K562 (cell line): ENCODE data around the gene PITPNC1. TPM values are rescaled to one million over a fixed set of nuclear protein-coding genes. Genes with fewer than 3 reads are reported as not detected.

Source experiments
- ATAC-seq: fragments of 200-7000 bp; cut with Tn5 transposase; 3 replicates; pipeline ENCODE4 v1.9.1; 2020; ENCODE audit warnings: moderate library complexity
- BruUV-seq: library from RNA; stranded (reverse); fragments of 400-500 nt; replicated peaks from 2 replicates; lab custom pipeline; 2021; lab: Mats Ljungman, UMichigan
- CTCF ChIA-PET: fragments of 300-600 bp; formaldehyde crosslinking; extraction: SDS; loops from one replicate; lab custom pipeline; 2021; ENCODE audit warnings: low intra/inter-chr PET ratio; lab: Yijun Ruan, JAX
- POLR2A ChIA-PET: fragments of 300-600, 350-650 bp; sonication (Branson Sonifier 250); formaldehyde crosslinking; extraction: SDS; loops from one replicate; lab custom pipeline; 2021; ENCODE audit warnings: antibody characterized with exemption, inconsistent platforms; lab: Yijun Ruan, JAX
- DNase-seq, 4 experiments: peaks; one replicate each; pipeline versions ENCODE4 v3.0.0 to v3.0.0-alpha.2; 2011 to 2018; ENCODE audit warnings: low spot score in 3 of 4, mixed read lengths in 3 of 4; ENCODE audit errors: extremely low read depth in 1 of 4
- FAIRE-seq: peaks from 2 replicates; lab custom pipeline; 2011; peaks lifted over from hg19 to GRCh38; lab: Jason Lieb, UNC
- H2AFZ ChIP-seq: 2 replicates; pipeline ENCODE4 v1.6.0; 2011; ENCODE audit warnings: low read depth, low read length, control low read depth, inconsistent platforms
- H3K27ac ChIP-seq: fragments of 200-600 bp; 3 replicates; pipeline ENCODE4 v1.8.0; 2011; ENCODE audit warnings: low read depth, mild to moderate bottlenecking, control low read depth, inconsistent platforms, low read length, moderate library complexity, mixed read lengths; ENCODE audit errors: extremely low read depth
- H3K27me3 ChIP-seq, 2 experiments: fragments of 300-600 bp in 1 of 2; 2 replicates in 1 of 2; 3 replicates in 1 of 2; pipeline versions ENCODE4 v1.6.0 to v1.8.0; 2011; ENCODE audit warnings: inconsistent platforms in 2 of 2, low read length in 2 of 2, mild to moderate bottlenecking in 1 of 2, mixed read lengths in 1 of 2, moderate library complexity in 1 of 2; ENCODE audit not compliant: control insufficient read depth in 2 of 2, insufficient read depth in 2 of 2
- H3K36me3 ChIP-seq: fragments of 300-600 bp; 3 replicates; pipeline ENCODE4 v1.8.0; 2011; ENCODE audit warnings: mild to moderate bottlenecking, low read length, inconsistent platforms; ENCODE audit not compliant: control insufficient read depth, insufficient read depth
- H3K4me1 ChIP-seq, 2 experiments: fragments of 200-600 bp in 1 of 2; replicated peaks in 1 of 2; 2 replicates in 1 of 2; 3 replicates in 1 of 2; pipeline versions ENCODE4 v1.5.1 to v1.8.0; 2011; ENCODE audit warnings: inconsistent platforms in 2 of 2, low read length in 2 of 2, mild to moderate bottlenecking in 1 of 2, mixed read lengths in 1 of 2, moderate library complexity in 1 of 2; ENCODE audit not compliant: control insufficient read depth in 2 of 2, insufficient read depth in 2 of 2
- H3K4me2 ChIP-seq: 2 replicates; pipeline ENCODE4 v1.6.1; 2011; ENCODE audit warnings: low read length, control low read depth, inconsistent platforms, mixed read lengths; ENCODE audit not compliant: insufficient read depth
- H3K4me3 ChIP-seq: fragments of 200-600 bp; sonication (generic), shearing (Covaris generic); 2 replicates; pipeline ENCODE4 v1.5.1; 2016; ENCODE audit warnings: control low read depth, inconsistent platforms
- H3K79me2 ChIP-seq: fragments of 200-600 bp; 3 replicates; pipeline ENCODE4 v1.8.0; 2011; ENCODE audit warnings: low read length, inconsistent platforms; ENCODE audit not compliant: control insufficient read depth, insufficient read depth
- H3K9ac ChIP-seq, 2 experiments: 2 replicates each; pipeline versions ENCODE4 v1.6.0 to v1.6.1; 2011; ENCODE audit warnings: low read depth in 2 of 2, low read length in 2 of 2, control low read depth in 1 of 2, inconsistent platforms in 1 of 2, mild to moderate bottlenecking in 1 of 2, mixed read lengths in 1 of 2; ENCODE audit not compliant: insufficient read depth in 1 of 2
- H3K9me1 ChIP-seq: one replicate; pipeline ENCODE4 v1.6.0; 2011; ENCODE audit warnings: inconsistent platforms, mild to moderate bottlenecking, low read length, moderate library complexity; ENCODE audit not compliant: control insufficient read depth, insufficient read depth
- H3K9me3 ChIP-seq: replicated peaks from 2 replicates; pipeline ENCODE4 v1.5.1; 2011; ENCODE audit warnings: low read depth, low read length, inconsistent platforms; ENCODE audit not compliant: control insufficient read depth, insufficient read depth
- H4K20me1 ChIP-seq: replicated peaks from 2 replicates; pipeline ENCODE4 v1.6.1; 2011; ENCODE audit warnings: low read length, inconsistent platforms, mixed read lengths; ENCODE audit not compliant: control insufficient read depth, insufficient read depth
- CHD4 ChIP-seq: fragments of 200-600 bp; sonication (generic); IDR thresholded peaks from 3 replicates; pipeline ENCODE4 v1.6.1; 2012; ENCODE audit warnings: low read depth, mild to moderate bottlenecking, mixed read lengths, low read length, inconsistent platforms; ENCODE audit not compliant: insufficient read depth, insufficient replicate concordance, poor library complexity, severe bottlenecking
- GTF2E2 ChIP-seq: fragments of 200-800 bp; sonication (Bioruptor generic); IDR thresholded peaks from 2 replicates; pipeline ENCODE4 v1.6.1; 2016; ENCODE audit warnings: missing genetic modification characterization, missing compliant biosample characterization
- HLTF ChIP-seq: fragments of 450-650 bp; IDR thresholded peaks from 2 replicates; pipeline ENCODE4 v1.6.1; 2016
- HNRNPH1 ChIP-seq: fragments of 200-400 bp; formaldehyde crosslinking; optimal IDR thresholded peaks from 2 replicates; pipeline ENCODE3; 2017; ENCODE audit warnings: low read depth, mild to moderate bottlenecking, low read length, moderate library complexity
- MAFK ChIP-seq: IDR thresholded peaks from 2 replicates; pipeline ENCODE4 v1.6.1; 2011; ENCODE audit warnings: low read length, improper control_type of control experiment
- MCM2 ChIP-seq: fragments of 450-650 bp; IDR thresholded peaks from 2 replicates; pipeline ENCODE4 v1.6.1; 2017; ENCODE audit warnings: low read depth, mild to moderate bottlenecking
- MTF1 ChIP-seq: fragments of 250-450 bp; sonication (Bioruptor Pico); IDR thresholded peaks from 2 replicates; pipeline ENCODE4 v1.9.0; 2021; ENCODE audit warnings: moderate library complexity, mild to moderate bottlenecking, inconsistent platforms, borderline replicate concordance
- SREBF1 ChIP-seq: fragments of 150-350 bp; IDR thresholded peaks from 2 replicates; pipeline ENCODE4 v1.6.1; 2014; ENCODE audit warnings: antibody characterized with exemption, low read depth, low read length, borderline replicate concordance
- TBL1XR1 ChIP-seq, 2 experiments: IDR thresholded peaks; 2 replicates each; pipeline ENCODE4 v1.6.1; 2012; ENCODE audit warnings: improper control_type of control experiment in 2 of 2, low read length in 2 of 2, mild to moderate bottlenecking in 1 of 2
- ZFX ChIP-seq: sonication (generic); formaldehyde crosslinking; IDR thresholded peaks from 2 replicates; pipeline ENCODE4 v1.8.0; 2022; ENCODE audit warnings: mild to moderate bottlenecking, missing genetic modification reagents, moderate library complexity
- ZKSCAN8 ChIP-seq: fragments of 200-800 bp; sonication (Bioruptor generic); IDR thresholded peaks from 2 replicates; pipeline ENCODE4 v1.6.1; 2016; ENCODE audit warnings: missing genetic modification characterization, missing compliant biosample characterization
- ZNF184 ChIP-seq: sonication (generic); formaldehyde crosslinking; IDR thresholded peaks from 2 replicates; pipeline ENCODE4 v1.5.0; 2020; ENCODE audit warnings: missing genetic modification reagents
- ZNF644 ChIP-seq: fragments of 200-800 bp; sonication (Bioruptor generic); IDR thresholded peaks from 2 replicates; pipeline ENCODE4 v1.6.1; 2016; ENCODE audit warnings: low read depth, missing genetic modification characterization, missing compliant biosample characterization
- WGBS: fragments of 100-300 bp; shearing (Covaris generic); methylation state at CpG from one replicate; pipeline ENCODE4 v1.1.6; 2016; ENCODE audit warnings: low coverage, mixed read lengths; ENCODE audit not compliant: insufficient coverage; ENCODE audit errors: missing lambda C conversion rate; 5-methylcytosine and 5-hydroxymethylcytosine counted together
- in situ Hi-C: fragments of 300-500 bp; cut with MboI; formaldehyde crosslinking; loops from 4 replicates; pipeline ENCODE4 v1.15.0; 2018; ENCODE audit warnings: inconsistent platforms, mixed read lengths
- intact Hi-C: fragments of 100-400 bp; cut with micrococcal nuclease; formaldehyde crosslinking; loops from 2 replicates; pipeline ENCODE4 v1.14.2; 2022
- polyA plus RNA-seq, 8 experiments: library from polyadenylated mRNA; depleted of rRNA in 4 of 8; stranded (reverse) in 5 of 8; unstranded in 3 of 8; fragments of >200 nt; fragmentation: Nextera tagmentation in 2 of 8; fragmentation: Illumina TruSeq in 1 of 8; extraction: Ambion mirVana in 2 of 8; extraction: Trizol in 1 of 8; gene quantifications; 2 replicates each; pipeline versions ENCODE4 v1.2.1 to v1.2.3, GENCODE V29; 2011 to 2014; ENCODE audit warnings: inconsistent platforms in 1 of 8, missing spikeins in 1 of 8
- total RNA-seq, 7 experiments: library from RNA; depleted of rRNA in 6 of 7; stranded (reverse); fragments of >200 nt in 6 of 7; fragmentation: Illumina TruSeq in 2 of 7; extraction: Trizol in 2 of 7; gene quantifications; 2 replicates each; pipeline versions ENCODE4 v1.2.1 to v1.2.3, GENCODE V29; 2011 to 2021; ENCODE audit warnings: low replicate concordance in 1 of 7
- TF ChIP-seq, protein P1 (sequence below), 2 experiments: fragments of 200-800 bp in 1 of 2; sonication (Bioruptor generic) in 1 of 2; sonication (generic) in 1 of 2; formaldehyde crosslinking in 1 of 2; IDR thresholded peaks in 1 of 2; conservative IDR thresholded peaks in 1 of 2; 2 replicates each; pipeline versions ENCODE4 v1.5.0 to v1.6.1; 2016 to 2020; ENCODE audit warnings: missing compliant biosample characterization in 1 of 2, missing genetic modification characterization in 1 of 2, missing genetic modification reagents in 1 of 2
- TF ChIP-seq, protein P2 (sequence below): fragments of 200-400 bp; formaldehyde crosslinking; IDR thresholded peaks from 2 replicates; pipeline ENCODE4 v1.6.1; 2017; ENCODE audit warnings: mild to moderate bottlenecking, low read depth, low read length, moderate library complexity
- TF ChIP-seq, protein P3 (sequence below): fragments of 450-650 bp; IDR thresholded peaks from one replicate; pipeline ENCODE4 v1.6.1; 2018; ENCODE audit warnings: mild to moderate bottlenecking, moderate library complexity; ENCODE audit not compliant: partially characterized antibody

PITPNC1 gene
- total and polyA plus RNA-seq, 9 of the 15 experiments (the other 6 are each of a cell fraction or from before 2014, with no cell fraction given) = 0.11 to 1.1 (median 0.65) TPM

DNA sequence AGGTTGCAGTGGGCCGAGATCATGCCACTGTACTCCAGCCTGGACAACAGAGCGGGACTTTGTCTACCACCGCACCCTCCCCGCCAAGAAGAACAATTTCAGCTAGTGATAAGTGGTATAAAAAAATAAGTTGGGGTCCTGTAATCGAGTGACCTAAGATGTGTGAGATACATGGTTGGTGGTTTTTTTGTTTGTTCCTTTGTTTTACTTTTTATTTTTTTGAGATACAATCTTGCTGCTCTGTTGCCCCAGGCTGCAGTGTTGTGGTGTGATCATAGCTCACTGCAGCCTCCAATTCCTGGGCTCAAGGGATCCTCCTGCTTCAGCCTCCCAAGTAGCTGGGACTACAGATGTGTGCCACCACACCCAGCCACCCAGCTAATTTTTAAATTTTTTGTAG is 58.7 kb downstream of the PITPNC1 start (continued):
- TF ChIP-seq TBL1XR1 (IDR thresholded peaks at IDR 0.05; ENCODE audit: low read length in 2 of 2) (no peak), ZNF184 (CRISPR knock-in tag) (no peak), GTF2E2 (tag) (no peak), ZNF644 (tag) (no peak), HNRNPH1 (no peak), ZFX (no peak), MCM2 (no peak)
- TF ChIP-seq, protein P1, sequence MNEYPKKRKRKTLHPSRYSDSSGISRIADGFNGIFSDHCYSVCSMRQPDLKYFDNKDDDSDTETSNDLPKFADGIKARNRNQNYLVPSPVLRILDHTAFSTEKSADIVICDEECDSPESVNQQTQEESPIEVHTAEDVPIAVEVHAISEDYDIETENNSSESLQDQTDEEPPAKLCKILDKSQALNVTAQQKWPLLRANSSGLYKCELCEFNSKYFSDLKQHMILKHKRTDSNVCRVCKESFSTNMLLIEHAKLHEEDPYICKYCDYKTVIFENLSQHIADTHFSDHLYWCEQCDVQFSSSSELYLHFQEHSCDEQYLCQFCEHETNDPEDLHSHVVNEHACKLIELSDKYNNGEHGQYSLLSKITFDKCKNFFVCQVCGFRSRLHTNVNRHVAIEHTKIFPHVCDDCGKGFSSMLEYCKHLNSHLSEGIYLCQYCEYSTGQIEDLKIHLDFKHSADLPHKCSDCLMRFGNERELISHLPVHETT (CRISPR knock-in tag; conservative IDR thresholded peaks at IDR 0.05 in 1 of 2, IDR thresholded peaks at IDR 0.05 in 1 of 2) = no peak

DNA sequence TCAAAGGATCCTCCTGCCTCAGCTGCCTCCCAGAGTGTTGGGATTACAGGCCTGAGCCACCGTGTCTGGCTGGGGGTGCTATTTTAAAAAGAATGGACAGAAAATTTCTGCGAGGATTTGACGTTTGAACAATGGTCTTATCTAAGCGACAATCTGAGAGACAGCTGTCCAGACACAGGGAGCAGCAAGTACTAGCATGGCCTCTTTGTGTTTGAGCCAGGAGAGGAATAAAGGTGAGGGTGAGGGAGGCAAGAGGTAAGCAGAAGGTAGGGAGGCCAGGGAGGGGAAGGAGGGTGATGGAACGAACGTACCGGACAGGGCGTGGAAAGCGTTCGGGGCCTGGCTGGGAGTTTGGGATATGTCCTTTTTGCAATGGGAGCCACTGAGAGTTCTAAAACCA is 59.2 kb downstream of the PITPNC1 start:
- no peaks in the 10 kb centered on the region for H3K9me3 ChIP-seq
- no peak overlapping the region for H3K9ac ChIP-seq
- no peaks in the 10 kb centered on the region for H3K36me3 ChIP-seq
- no peaks in the 10 kb centered on the region for H3K9me1 ChIP-seq
- H3K4me2 ChIP-seq = no peak overlapping the region
- FAIRE-seq = no peak
- H3K27ac ChIP-seq = no peak overlapping the region
- H4K20me1 ChIP-seq = no peaks in the 10 kb centered on the region
- no peaks in the 10 kb centered on the region for H3K79me2 ChIP-seq
- BruUV-seq = no TSS peak
- CTCF ChIA-PET = no interaction called here
- intact Hi-C loops (no loop called here), in situ Hi-C loops (no loop called here)
- POLR2A ChIA-PET = no interaction called here
- no peak overlapping the region for H3K4me3 ChIP-seq
- peaks cover 4 to 7% of the 10 kb centered on the region in 2 experiments for H3K4me1 ChIP-seq
- DNase-seq = no peak
- no peak overlapping the region for H2AFZ ChIP-seq
- peaks cover 8 to 35% of the 10 kb centered on the region in 2 experiments for H3K27me3 ChIP-seq
- ATAC-seq = no peak
- WGBS = 2% methylated on average over 10 of the region's 10 CpGs
- TF ChIP-seq, protein P2, sequence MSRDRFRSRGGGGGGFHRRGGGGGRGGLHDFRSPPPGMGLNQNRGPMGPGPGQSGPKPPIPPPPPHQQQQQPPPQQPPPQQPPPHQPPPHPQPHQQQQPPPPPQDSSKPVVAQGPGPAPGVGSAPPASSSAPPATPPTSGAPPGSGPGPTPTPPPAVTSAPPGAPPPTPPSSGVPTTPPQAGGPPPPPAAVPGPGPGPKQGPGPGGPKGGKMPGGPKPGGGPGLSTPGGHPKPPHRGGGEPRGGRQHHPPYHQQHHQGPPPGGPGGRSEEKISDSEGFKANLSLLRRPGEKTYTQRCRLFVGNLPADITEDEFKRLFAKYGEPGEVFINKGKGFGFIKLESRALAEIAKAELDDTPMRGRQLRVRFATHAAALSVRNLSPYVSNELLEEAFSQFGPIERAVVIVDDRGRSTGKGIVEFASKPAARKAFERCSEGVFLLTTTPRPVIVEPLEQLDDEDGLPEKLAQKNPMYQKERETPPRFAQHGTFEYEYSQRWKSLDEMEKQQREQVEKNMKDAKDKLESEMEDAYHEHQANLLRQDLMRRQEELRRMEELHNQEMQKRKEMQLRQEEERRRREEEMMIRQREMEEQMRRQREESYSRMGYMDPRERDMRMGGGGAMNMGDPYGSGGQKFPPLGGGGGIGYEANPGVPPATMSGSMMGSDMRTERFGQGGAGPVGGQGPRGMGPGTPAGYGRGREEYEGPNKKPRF = no peak
- no peak for TF ChIP-seq ZKSCAN8
- TF ChIP-seq MTF1 (CRISPR knock-in tag) = no peak
- no peak for TF ChIP-seq SREBF1
- no peak for TF ChIP-seq CHD4
- no peak for TF ChIP-seq MAFK
- TF ChIP-seq, protein P3, sequence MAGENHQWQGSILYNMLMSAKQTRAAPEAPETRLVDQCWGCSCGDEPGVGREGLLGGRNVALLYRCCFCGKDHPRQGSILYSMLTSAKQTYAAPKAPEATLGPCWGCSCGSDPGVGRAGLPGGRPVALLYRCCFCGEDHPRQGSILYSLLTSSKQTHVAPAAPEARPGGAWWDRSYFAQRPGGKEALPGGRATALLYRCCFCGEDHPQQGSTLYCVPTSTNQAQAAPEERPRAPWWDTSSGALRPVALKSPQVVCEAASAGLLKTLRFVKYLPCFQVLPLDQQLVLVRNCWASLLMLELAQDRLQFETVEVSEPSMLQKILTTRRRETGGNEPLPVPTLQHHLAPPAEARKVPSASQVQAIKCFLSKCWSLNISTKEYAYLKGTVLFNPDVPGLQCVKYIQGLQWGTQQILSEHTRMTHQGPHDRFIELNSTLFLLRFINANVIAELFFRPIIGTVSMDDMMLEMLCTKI = no peak
- no peak for TF ChIP-seq HLTF
